ENCODE data around the gene TUBE1.
"Not testable (repeated sequence)": the region's sequence is repeated elsewhere in the genome, so short reads cannot be mapped to it uniquely, and the experiment has no call there.

Gene TUBE1

GRCh38 chr6:112054555-112055190 is 32.6 kb downstream of the TUBE1 start:
- no peak for DNase-seq (ENCODE audit: low read depth, low spot score)
- TF ChIP-seq, protein P1, sequence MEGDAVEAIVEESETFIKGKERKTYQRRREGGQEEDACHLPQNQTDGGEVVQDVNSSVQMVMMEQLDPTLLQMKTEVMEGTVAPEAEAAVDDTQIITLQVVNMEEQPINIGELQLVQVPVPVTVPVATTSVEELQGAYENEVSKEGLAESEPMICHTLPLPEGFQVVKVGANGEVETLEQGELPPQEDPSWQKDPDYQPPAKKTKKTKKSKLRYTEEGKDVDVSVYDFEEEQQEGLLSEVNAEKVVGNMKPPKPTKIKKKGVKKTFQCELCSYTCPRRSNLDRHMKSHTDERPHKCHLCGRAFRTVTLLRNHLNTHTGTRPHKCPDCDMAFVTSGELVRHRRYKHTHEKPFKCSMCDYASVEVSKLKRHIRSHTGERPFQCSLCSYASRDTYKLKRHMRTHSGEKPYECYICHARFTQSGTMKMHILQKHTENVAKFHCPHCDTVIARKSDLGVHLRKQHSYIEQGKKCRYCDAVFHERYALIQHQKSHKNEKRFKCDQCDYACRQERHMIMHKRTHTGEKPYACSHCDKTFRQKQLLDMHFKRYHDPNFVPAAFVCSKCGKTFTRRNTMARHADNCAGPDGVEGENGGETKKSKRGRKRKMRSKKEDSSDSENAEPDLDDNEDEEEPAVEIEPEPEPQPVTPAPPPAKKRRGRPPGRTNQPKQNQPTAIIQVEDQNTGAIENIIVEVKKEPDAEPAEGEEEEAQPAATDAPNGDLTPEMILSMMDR (IDR thresholded peaks at IDR 0.05; ENCODE audit: low read depth, low read length) = no peak
- H3K4me3 ChIP-seq (ENCODE audit: low read depth, low read length) = no peak overlapping the region
- in situ Hi-C loops (cut with HindIII; ENCODE audit: low sequenced_read_pairs) = no loop called here

GRCh38 chr6:112054001-112054400 is 33.3 kb downstream of the TUBE1 start, which contains the start of gene CCN6:
CCN6 (plus strand) TSS chr6:112054104; CDS start chr6:112054358, 254 bp downstream.
- no peak for DNase-seq (ENCODE audit: low read depth, low spot score)
- in situ Hi-C loops (cut with HindIII; ENCODE audit: low sequenced_read_pairs) = no loop called here
- no peak within 1 kb of the TSS for H3K4me3 ChIP-seq (ENCODE audit: low read depth, low read length)
- TF ChIP-seq, protein P1 (IDR thresholded peaks at IDR 0.05; ENCODE audit: low read depth, low read length) = no peak

- DNase-seq (ENCODE audit: low read depth, low spot score); H3K4me3 ChIP-seq (ENCODE audit: low read depth, low read length); in situ Hi-C loops (cut with HindIII; ENCODE audit: low sequenced_read_pairs): not testable (repeated sequence)
These were observed 36.0 kb downstream of the TUBE1 start for GRCh38 chr6:112051251-112051740.

- TF ChIP-seq, protein P1 (IDR thresholded peaks at IDR 0.05; ENCODE audit: low read depth, low read length) = no peak
- H3K4me3 ChIP-seq (ENCODE audit: low read depth, low read length) = no peak overlapping the region
- DNase-seq (ENCODE audit: low read depth, low spot score) = no peak
- in situ Hi-C loops (cut with HindIII; ENCODE audit: low sequenced_read_pairs) = no loop called here
These were observed 36.9 kb downstream of the TUBE1 start for GRCh38 chr6:112050429-112050828.

GRCh38 chr6:112049996-112050395 is 37.3 kb downstream of the TUBE1 start:
- DNase-seq (ENCODE audit: low read depth, low spot score) = no peak
- TF ChIP-seq, protein P1 (IDR thresholded peaks at IDR 0.05; ENCODE audit: low read depth, low read length) = no peak
- no peak overlapping the region for H3K4me3 ChIP-seq (ENCODE audit: low read depth, low read length)
- in situ Hi-C loops (cut with HindIII; ENCODE audit: low sequenced_read_pairs) = no loop called here

GRCh38 chr6:112049026-112049799 is 38.1 kb downstream of the TUBE1 start:
- DNase-seq (ENCODE audit: low read depth, low spot score) = no peak
- in situ Hi-C loops (cut with HindIII; ENCODE audit: low sequenced_read_pairs) = no loop called here
- H3K4me3 ChIP-seq (ENCODE audit: low read depth, low read length) = no peak overlapping the region
- TF ChIP-seq, protein P1 (IDR thresholded peaks at IDR 0.05; ENCODE audit: low read depth, low read length) = no peak

GRCh38 chr6:112047523-112047922 is 39.8 kb downstream of the TUBE1 start:
- in situ Hi-C loops (cut with HindIII; ENCODE audit: low sequenced_read_pairs) = not testable (repeated sequence)

More at GRCh38 chr6:112047523-112047922, 39.8 kb downstream of the TUBE1 start:
- not testable (repeated sequence) for H3K4me3 ChIP-seq (ENCODE audit: low read depth, low read length); DNase-seq (ENCODE audit: low read depth, low spot score)

Measured in astrocyte of the spinal cord (primary cell).